ENCODE measurements around the gene TOM1L2. TPM values are rescaled to one million over a fixed set of nuclear protein-coding genes. Genes with fewer than 3 reads are reported as not detected.

TOM1L2 gene
- total RNA-seq, 2 experiments from 2014 or later: 11.3 to 11.9 TPM

DNA sequence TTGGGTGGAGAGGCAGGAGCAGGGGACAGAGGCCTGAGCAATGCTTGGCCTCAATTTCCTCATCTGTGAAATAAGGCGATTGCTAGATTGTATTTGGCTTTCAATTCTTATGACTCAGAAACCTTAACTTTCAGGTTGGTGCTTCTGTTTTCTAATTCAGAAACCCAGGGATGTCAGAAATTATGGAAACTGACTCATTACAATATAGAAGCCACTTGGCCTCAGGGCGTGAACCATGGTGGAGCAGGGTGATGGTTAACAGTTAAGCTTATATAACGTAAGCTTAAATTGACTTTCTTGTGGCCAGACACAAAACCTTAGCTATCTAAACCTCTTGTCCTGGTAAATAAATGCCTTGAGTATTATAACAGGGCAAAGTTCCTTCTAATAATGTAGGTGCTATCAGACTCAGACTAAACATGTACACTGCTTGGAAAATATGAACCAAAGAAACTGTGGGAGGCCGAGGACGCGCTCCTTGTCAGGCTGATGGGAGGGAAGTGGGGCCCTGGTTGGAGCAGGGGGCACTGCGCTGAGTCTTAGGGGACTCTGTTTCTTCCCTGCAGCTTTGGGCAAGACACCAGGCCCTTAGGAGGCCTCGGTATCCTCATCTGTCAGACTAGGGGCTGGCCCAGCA is 118.3 kb downstream of the TOM1L2 start:
- DNase-seq (peak; percentile 82), ATAC-seq (peak; percentile 62)
- Mint-ChIP-seq H3K27ac (peak overlapping the region; percentile 94), H3K4me1 (peaks cover 68% of the 10 kb centered on the region), H3K27me3 (no peaks in the 10 kb centered on the region), H3K36me3 (ENCODE audit: low read depth) (peaks cover 6% of the 10 kb centered on the region), H3K4me3 (peak overlapping the region; percentile 46), H3K9me3 (ENCODE audit: low read depth) (no peaks in the 10 kb centered on the region)
- intact Hi-C loops (cut with DNase I, micrococcal nuclease): loop anchor here (1.0 to 5.0 kb wide), 8 partner anchors 31 to 262 kb away; partner anchors contain the start of genes DRC3 (in 1 of the 2), PEMT (in 1 of the 2) and TOM1L2 (in 1 of the 2)
- ChIA-PET CTCF (interaction anchor here (0.6 to 3.3 kb wide), 14 partner anchors 15 to 174 kb away, joined by 3 to 23 read pairs (median 4); partner anchors contain the start of gene SREBF1), POLR2A (interaction anchor here (0.6 to 2.1 kb wide), 6 partner anchors 13 to 184 kb away, joined by 3 to 14 read pairs (median 4); partner anchors contain the start of gene SREBF1)

DNA sequence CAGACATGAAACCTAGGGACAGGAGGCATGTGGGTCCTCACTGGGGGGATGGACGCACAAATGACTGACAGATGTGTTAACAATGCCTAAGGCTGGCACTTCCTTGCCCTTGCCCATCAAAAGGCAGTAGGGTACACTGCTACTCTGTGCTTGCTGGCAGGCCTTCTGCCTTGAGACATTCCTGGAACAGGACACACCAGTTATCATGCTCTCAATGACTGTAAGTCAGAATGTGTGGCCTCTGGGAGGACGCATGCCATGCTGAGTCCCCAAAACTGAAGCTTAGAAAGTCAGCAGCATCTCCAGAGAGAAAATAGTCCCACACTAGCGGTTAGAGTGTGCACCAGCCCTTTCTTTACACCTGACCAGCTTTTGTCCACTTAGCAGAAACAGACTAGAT is 119.3 kb downstream of the TOM1L2 start:
- ChIA-PET POLR2A (interaction anchor here (0.6 to 1.4 kb wide), 2 partner anchors 17 to 114 kb away, joined by 3 to 14 read pairs; partner anchors contain the start of gene SREBF1), CTCF (interaction anchor here (0.5 to 3.3 kb wide), 6 partner anchors 14 to 87 kb away, joined by 3 to 23 read pairs (median 6); partner anchors contain the start of gene SREBF1)
- no peak overlapping the region for H3K4me3 Mint-ChIP-seq
- H3K4me1 Mint-ChIP-seq: peaks cover 78% of the 10 kb centered on the region
- no peak for DNase-seq
- peaks cover 6% of the 10 kb centered on the region for H3K36me3 Mint-ChIP-seq (ENCODE audit: low read depth)
- H3K9me3 Mint-ChIP-seq (ENCODE audit: low read depth): no peaks in the 10 kb centered on the region
- no peak for ATAC-seq
- peak overlapping the region; percentile 94 for H3K27ac Mint-ChIP-seq
- intact Hi-C loops (cut with DNase I, micrococcal nuclease): loop anchor here (1.0 to 5.0 kb wide), 5 partner anchors 42 to 261 kb away; partner anchors contain the start of genes DRC3 (in 1 of the 2), PEMT (in 1 of the 2) and TOM1L2 (in 1 of the 2)
- no peaks in the 10 kb centered on the region for H3K27me3 Mint-ChIP-seq

DNA sequence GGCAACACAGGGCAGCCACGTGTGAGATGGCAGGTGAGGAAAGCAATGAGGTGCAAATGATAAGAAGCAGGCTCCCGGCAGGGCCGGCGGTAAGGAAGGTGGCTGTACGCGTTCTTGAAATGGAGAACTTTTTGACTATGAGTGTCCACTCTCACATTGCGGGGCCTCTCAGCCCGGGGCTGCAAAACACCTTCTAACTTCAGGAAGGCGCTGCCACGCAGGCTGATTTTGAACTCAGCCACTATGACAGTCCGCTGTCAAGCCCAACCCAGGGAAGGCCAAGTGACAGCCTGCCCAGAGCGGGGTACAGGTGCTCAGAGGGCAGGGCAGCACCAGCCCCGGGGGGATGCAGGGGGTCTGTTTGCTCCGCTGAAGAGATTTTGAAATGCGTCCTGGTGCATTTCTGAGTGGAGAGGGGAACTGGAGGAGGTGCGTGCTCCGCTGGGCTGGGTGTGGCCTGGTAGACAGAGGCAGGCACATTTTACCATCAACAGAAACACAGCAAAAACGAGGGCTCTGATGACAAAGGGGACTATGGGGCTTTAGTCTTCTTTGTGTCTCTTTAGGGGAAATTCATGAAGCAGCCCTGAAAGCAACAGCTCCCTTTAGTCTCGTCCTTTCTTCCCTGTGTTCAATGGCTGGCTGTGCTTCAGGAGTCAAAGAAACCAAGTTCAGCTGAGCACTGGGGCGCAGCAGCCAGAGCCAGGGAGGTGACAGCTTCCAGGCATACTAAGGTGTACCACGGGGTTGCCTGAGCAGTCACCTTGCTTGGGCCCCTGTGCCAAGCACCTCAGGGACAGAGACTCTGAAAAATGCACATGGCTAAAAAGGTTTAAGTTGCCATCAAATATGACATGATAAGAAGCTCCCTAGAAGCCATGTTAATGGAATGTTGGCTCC is 120.8 kb downstream of the TOM1L2 start:
- no peak overlapping the region for H3K4me3 Mint-ChIP-seq
- ATAC-seq (no peak), DNase-seq (no peak)
- no peaks in the 10 kb centered on the region for H3K27me3 Mint-ChIP-seq
- peaks cover 85% of the 10 kb centered on the region for H3K4me1 Mint-ChIP-seq
- H3K36me3 Mint-ChIP-seq (ENCODE audit: low read depth): peaks cover 6% of the 10 kb centered on the region
- intact Hi-C loops (cut with DNase I, micrococcal nuclease): loop anchor here (2.0 to 5.0 kb wide), 2 partner anchors 41 to 259 kb away; partner anchors contain the start of gene PEMT (in 1 of the 2)
- no peaks in the 10 kb centered on the region for H3K9me3 Mint-ChIP-seq (ENCODE audit: low read depth)
- ChIA-PET CTCF (interaction anchor here (0.8 to 3.1 kb wide), 4 partner anchors 9 to 24 kb away, joined by 3 to 13 read pairs (median 5); partner anchors contain the start of gene SREBF1), POLR2A (interaction anchor here (0.8 to 1.0 kb wide), 2 partner anchors 13 to 15 kb away, joined by 3 to 6 read pairs; partner anchors contain the start of gene SREBF1)
- H3K27ac Mint-ChIP-seq: peak overlapping the region; percentile 95

DNA sequence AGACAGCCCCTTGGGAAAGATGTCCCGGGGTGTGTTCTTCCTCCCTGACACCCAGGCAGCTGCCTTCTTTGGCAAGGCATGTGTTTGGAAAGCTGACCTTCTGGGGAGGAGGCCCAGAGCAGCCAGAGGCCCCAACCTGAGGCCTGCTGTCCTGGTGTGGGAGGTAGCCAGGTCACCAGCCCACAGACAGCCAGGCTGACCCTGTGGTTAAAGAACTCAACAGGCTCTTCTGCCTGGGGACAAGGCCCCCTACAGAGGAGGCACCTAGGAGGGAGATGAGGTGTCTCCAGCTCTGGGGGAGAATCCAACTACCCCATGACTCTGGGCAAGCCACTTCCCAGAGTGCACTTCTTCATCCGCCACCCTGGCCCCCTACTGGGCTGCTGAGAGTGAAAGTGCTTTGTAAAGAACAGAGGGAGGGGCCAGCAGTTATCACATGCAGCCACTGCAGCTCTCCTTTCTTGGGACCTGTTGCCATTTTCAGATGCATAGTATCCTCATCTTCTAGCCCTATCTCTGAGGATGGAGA is 122.3 kb downstream of the TOM1L2 start:
- CTCF ChIA-PET: interaction anchor here (0.6 to 2.0 kb wide), 7 partner anchors 9 to 38 kb away, joined by 3 to 16 read pairs (median 3); partner anchors contain the start of gene SREBF1
- POLR2A ChIA-PET: interaction anchor here (0.6 to 3.4 kb wide), 7 partner anchors 9 to 123 kb away, joined by 3 to 31 read pairs (median 6); partner anchors contain the start of genes DRC3, SREBF1 and TOM1L2
- Mint-ChIP-seq H3K4me1 (peaks cover 72% of the 10 kb centered on the region), H3K4me3 (peak overlapping the region; percentile 34), H3K9me3 (ENCODE audit: low read depth) (no peaks in the 10 kb centered on the region), H3K27me3 (no peaks in the 10 kb centered on the region), H3K27ac (peak overlapping the region; percentile 95), H3K36me3 (ENCODE audit: low read depth) (peaks cover 6% of the 10 kb centered on the region)
- peak; percentile 90 for DNase-seq
- peak; percentile 64 for ATAC-seq
- intact Hi-C loops (cut with DNase I, micrococcal nuclease): loop anchor here (1.0 to 5.0 kb wide), 8 partner anchors 10 to 258 kb away; partner anchors contain the start of genes SREBF1 (in 2 of the 2), ATPAF2 (in 1 of the 2), DRC3 (in 1 of the 2) and GID4 (in 1 of the 2)

DNA sequence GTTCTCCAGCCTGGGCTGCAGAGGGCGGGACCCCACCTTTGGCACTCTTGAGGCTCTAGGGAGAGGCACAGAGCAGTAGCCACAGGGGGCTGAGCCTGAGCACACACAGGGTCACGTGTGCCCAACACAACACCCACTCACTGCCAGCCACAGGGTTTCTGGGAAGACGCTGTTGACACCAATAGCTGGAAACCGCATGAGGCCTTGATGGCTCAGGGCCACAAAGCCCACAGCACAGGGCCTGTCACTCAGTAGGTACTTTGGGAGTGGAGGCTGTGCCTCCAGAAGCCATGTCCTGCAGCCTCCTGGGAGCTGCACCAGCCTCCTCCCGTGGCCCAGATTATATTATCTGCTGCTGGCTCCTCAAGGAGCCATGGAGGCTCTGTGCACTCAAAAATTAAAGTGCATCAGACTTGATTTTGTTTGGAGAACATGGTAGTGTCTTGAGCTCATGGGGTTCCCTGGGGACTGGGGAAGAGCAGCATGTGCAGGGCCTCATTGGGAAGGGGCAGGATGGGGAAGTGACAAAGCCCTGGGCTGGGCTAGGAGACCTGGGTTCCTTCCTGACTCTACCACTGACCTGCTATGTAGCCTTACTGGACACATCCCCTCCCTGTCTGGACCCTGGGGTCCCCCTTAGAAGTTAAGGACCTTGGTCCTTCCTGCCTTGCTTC is 122.9 kb downstream of the TOM1L2 start:
- intact Hi-C loops (cut with DNase I, micrococcal nuclease): loop anchor here (1.0 kb wide), 5 partner anchors 9 to 123 kb away; partner anchors contain the start of genes SREBF1 (in 2 of the 2), DRC3 (in 1 of the 2) and TOM1L2 (in 1 of the 2)
- H3K27me3 Mint-ChIP-seq: no peaks in the 10 kb centered on the region
- DNase-seq: peak; percentile 96
- H3K36me3 Mint-ChIP-seq (ENCODE audit: low read depth): peaks cover 6% of the 10 kb centered on the region
- no peaks in the 10 kb centered on the region for H3K9me3 Mint-ChIP-seq (ENCODE audit: low read depth)
- H3K4me1 Mint-ChIP-seq: peaks cover 68% of the 10 kb centered on the region
- peak; percentile 69 for ATAC-seq
- H3K27ac Mint-ChIP-seq: peak overlapping the region; percentile 95
- ChIA-PET POLR2A (interaction anchor here (0.6 to 3.4 kb wide), 7 partner anchors 9 to 123 kb away, joined by 3 to 31 read pairs (median 6); partner anchors contain the start of genes DRC3, SREBF1 and TOM1L2), CTCF (interaction anchor here (0.6 to 2.7 kb wide), 12 partner anchors 8 to 64 kb away, joined by 3 to 16 read pairs (median 4); partner anchors contain the start of gene SREBF1)
- peak overlapping the region; percentile 34 for H3K4me3 Mint-ChIP-seq

DNA sequence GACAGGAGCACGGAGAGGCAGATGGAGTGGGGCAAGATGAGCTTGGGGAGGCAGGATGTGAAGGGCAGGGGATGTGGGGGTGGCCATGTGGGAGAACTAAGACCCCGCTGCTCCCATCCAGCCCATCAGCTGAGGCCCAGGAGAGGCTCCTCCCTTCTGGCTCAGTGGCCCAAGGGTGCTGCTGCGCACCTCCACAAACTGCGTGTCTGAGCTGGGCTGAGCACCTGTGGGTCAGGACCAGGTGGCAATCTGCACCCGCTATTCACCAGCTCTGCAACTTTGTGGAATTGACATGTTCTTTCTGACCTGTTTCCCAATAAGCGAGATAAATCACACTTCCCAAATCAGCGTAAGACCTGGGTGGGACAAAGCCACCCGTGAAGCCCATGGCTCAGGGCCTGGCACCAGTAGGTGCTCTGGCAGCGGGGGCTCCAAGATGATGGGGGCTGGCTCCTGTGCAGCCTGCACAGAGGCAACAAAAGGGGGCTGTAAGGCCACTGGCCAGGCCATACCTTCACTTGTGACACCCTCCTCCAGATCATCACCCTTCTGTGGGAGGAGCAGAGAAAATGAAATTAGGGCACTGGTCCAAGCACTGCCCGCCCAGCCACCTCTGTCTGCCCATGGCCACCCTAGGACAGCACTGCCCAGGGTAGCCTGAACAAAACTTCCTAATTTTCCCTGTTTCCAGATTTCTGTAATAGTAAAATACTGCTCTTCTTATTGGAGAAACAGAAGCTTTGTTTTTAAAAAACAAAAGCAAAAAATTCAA is 123.7 kb downstream of the TOM1L2 start:
- POLR2A ChIA-PET: interaction anchor here (1.5 to 3.4 kb wide), 4 partner anchors 8 to 124 kb away, joined by 5 to 31 read pairs (median 19); partner anchors contain the start of genes DRC3, SREBF1 and TOM1L2
- Mint-ChIP-seq H3K4me3 (peak overlapping the region; percentile 34), H3K27me3 (no peaks in the 10 kb centered on the region), H3K36me3 (ENCODE audit: low read depth) (peaks cover 6% of the 10 kb centered on the region), H3K27ac (peak overlapping the region; percentile 95), H3K9me3 (ENCODE audit: low read depth) (no peaks in the 10 kb centered on the region), H3K4me1 (peaks cover 60% of the 10 kb centered on the region)
- ATAC-seq: no peak
- DNase-seq: no peak
- CTCF ChIA-PET: interaction anchor here (0.7 to 2.7 kb wide), 10 partner anchors 10 to 168 kb away, joined by 3 to 16 read pairs (median 4); partner anchors contain the start of gene SREBF1
- intact Hi-C loops (cut with DNase I, micrococcal nuclease): loop anchor here (1.0 kb wide), 5 partner anchors 8 to 124 kb away; partner anchors contain the start of genes SREBF1 (in 2 of the 2), DRC3 (in 1 of the 2) and TOM1L2 (in 1 of the 2)

DNA sequence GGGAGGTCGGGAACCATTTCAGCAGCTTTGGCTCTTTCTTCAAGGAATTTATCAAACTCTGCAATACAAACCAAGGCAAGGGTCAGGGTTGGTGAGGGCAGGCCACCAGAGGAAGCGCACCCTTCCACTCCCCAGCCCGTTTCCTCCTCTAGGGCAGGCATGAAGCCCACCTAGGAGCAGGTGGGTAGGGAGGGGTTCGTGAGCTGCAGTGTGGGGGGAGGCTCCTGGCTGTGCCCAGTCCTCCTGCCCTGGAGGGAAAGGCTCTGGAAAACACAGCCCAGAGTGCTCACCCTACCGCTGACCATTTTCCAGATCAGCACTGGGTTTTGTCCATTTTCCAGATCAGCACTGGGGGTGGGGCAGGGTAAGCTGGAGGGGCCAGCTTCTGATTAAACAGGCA is 124.5 kb downstream of the TOM1L2 start:
- Mint-ChIP-seq H3K9me3 (ENCODE audit: low read depth) (no peaks in the 10 kb centered on the region), H3K27me3 (no peaks in the 10 kb centered on the region), H3K27ac (peak overlapping the region; percentile 27), H3K4me3 (no peak overlapping the region), H3K36me3 (ENCODE audit: low read depth) (peaks cover 6% of the 10 kb centered on the region), H3K4me1 (peaks cover 52% of the 10 kb centered on the region)
- POLR2A ChIA-PET: interaction anchor here (0.7 to 3.4 kb wide), 2 partner anchors 9 to 12 kb away, joined by 3 to 25 read pairs; no protein-coding TSS in a partner anchor
- CTCF ChIA-PET: interaction anchor here (0.7 to 2.7 kb wide), 6 partner anchors 9 to 167 kb away, joined by 3 to 10 read pairs (median 4); no protein-coding TSS in a partner anchor
- no peak for ATAC-seq
- DNase-seq: no peak
- intact Hi-C loops (cut with DNase I, micrococcal nuclease): no loop called here

DNA sequence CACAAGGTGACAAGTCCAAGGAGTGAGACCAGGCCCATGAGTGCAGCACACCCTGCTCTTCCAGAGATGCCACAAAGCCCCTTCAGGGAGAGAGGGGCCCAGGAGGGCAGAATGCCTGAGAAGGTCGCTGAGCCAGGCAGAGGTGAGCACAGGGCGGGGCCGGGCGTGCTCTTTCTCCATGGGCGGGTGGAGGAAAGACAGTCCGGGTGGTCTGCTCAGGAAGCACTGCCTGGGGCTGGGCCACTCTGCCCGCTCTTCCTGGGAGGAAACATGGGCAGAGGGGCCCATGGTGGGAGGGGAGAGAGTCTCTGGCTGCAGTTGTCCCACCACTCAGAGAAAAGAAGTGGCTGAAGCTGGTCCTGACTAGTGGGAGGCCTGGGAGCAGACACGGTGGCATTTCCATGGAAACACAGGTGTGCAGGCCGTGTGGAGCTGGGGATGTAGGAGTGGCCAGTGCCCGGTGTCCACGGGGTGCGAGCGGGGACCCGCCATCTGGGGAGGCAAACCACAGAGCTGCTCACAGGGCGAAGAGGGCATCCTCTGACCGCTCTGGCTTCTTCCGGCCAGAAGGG is 125.0 kb downstream of the TOM1L2 start:
- Mint-ChIP-seq H3K27ac (peak overlapping the region; percentile 43), H3K9me3 (ENCODE audit: low read depth) (no peaks in the 10 kb centered on the region), H3K27me3 (no peaks in the 10 kb centered on the region), H3K4me3 (no peak overlapping the region), H3K36me3 (ENCODE audit: low read depth) (peaks cover 6% of the 10 kb centered on the region), H3K4me1 (peaks cover 49% of the 10 kb centered on the region)
- intact Hi-C loops (cut with DNase I, micrococcal nuclease): no loop called here
- ATAC-seq (no peak), DNase-seq (no peak)
- CTCF ChIA-PET: interaction anchor here (0.7 to 2.7 kb wide), 3 partner anchors 11 to 167 kb away, joined by 3 to 10 read pairs (median 5); no protein-coding TSS in a partner anchor
- POLR2A ChIA-PET: interaction anchor here (0.7 to 3.4 kb wide), 3 partner anchors 9 to 11 kb away, joined by 3 to 25 read pairs (median 9); partner anchors contain the start of gene SREBF1

DNA sequence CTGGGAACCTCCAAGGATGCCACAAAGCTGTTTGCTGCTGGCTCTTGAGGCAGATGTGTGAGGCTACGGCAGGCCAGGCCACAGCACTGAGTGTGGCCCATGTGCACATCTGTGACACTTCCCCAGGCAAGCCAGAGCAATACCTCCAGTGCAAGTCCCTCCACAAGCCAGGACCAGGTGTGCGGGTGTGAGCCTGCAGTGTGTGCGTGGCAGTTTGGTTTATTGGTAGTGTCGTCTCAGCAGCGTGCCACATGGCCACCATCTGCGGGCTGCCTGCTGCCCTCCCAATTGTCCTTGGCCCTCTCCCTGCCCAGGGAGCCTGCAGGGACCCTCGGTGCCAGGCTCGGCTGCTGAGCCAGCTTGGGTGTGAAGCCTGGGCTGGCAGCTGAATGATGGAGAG is 125.6 kb downstream of the TOM1L2 start:
- Mint-ChIP-seq H3K4me3 (no peak overlapping the region), H3K27ac (peak overlapping the region; percentile 43), H3K9me3 (ENCODE audit: low read depth) (no peaks in the 10 kb centered on the region), H3K36me3 (ENCODE audit: low read depth) (peaks cover 1% of the 10 kb centered on the region), H3K4me1 (peaks cover 44% of the 10 kb centered on the region), H3K27me3 (no peaks in the 10 kb centered on the region)
- ChIA-PET CTCF (no interaction called here), POLR2A (interaction anchor here (1.2 to 1.7 kb wide), 2 partner anchors 9 to 10 kb away, joined by 4 to 9 read pairs; partner anchors contain the start of gene SREBF1)
- DNase-seq: no peak
- no peak for ATAC-seq
- intact Hi-C loops (cut with DNase I, micrococcal nuclease): no loop called here
